ENCODE data around the gene ANKRD2.

ANKRD2 gene

DNA sequence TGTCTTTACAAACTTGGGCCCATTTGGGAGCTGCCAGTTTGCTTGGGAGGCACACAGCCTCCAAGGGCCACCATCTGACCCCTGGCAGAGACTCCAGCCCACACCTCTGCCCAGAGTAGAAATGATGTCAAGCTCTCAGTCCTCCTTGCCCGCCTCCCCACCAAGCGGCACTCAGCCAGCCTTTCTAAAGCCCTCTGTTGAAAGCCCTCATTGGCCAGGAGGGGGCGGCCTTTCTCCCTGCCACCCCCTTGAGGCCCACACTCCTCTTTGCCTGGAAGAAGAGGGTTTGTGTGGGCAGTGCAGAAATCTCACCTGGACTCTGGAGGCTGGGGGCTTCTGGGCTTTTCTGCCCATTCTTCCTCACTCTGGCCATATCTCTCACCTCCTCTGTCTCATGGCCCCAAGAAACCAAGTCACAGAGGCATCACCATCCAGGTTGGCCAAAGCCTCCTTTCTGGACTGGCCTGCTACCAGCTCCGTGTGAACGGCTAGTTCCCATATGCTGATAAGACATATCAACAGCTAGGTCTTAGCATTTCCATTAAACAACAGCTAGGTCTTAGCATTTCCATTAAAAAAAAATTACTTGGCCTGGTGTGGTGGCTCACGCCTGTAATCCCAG lies 37.7 kb upstream of the ANKRD2 start:
- Histone ChIP-seq H3K4me3 (ENCODE audit: insufficient read depth, low read depth, low read length) (no peak overlapping the region), H3K27me3 (ENCODE audit: control insufficient read depth, insufficient read depth, low read length, poor library complexity, severe bottlenecking) (no peaks in the 10 kb centered on the region), H3K9me3 (ENCODE audit: control insufficient read depth, low read length) (no peaks in the 10 kb centered on the region), H3K27ac (ENCODE audit: insufficient read depth, low read depth, low read length, poor library complexity, severe bottlenecking) (no peak overlapping the region), H3K4me1 (ENCODE audit: control insufficient read depth, insufficient read depth, low read length) (peaks cover 4% of the 10 kb centered on the region), H3K36me3 (ENCODE audit: control insufficient read depth, insufficient read depth, low read length) (no peaks in the 10 kb centered on the region)
- 68 to 69% methylated on average over 6 of the region's 6 CpGs for WGBS, 2 experiments

DNA sequence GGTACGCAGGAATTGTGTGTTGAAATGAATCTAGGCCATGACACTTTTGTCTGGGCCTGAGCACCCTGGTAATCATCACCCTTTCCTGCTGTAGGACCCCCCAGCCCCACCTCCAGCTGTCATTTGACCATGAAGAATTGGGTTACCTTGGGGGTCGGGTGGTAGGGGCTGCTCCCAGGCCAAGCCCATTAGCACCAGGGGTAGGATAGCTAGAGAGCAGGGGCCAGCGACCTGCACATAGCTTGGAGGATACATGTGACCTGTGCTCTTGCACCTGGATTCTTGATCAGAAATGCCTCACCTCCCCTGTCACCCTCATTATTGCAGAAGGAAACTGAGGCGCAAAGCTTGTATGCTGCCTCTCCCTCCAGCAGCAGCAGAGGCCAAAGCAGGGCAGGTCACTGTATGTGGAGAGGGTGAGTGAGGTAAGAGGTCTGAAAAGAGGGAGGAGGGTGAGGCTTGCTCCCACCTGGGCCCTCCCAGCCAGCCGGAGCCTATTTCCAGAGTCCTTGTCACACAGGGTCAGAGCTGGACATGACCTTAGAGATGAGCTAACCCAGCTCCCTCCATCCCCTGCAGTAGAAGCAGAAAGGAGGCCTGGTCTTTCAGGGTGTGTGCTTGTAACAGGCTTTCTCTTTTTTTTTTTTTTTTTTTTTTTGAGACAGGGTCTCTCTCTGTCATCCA lies 35.3 kb upstream of the ANKRD2 start:
- H3K36me3 ChIP-seq (ENCODE audit: control insufficient read depth, insufficient read depth, low read length), result no peaks in the 10 kb centered on the region
- H3K4me1 ChIP-seq (ENCODE audit: control insufficient read depth, insufficient read depth, low read length), result peaks cover 18% of the 10 kb centered on the region
- WGBS, 2 experiments, result 94 to 95% methylated on average over 5 of the region's 5 CpGs
- H3K4me3 ChIP-seq (ENCODE audit: insufficient read depth, low read depth, low read length), result no peak overlapping the region
- no peaks in the 10 kb centered on the region for H3K27me3 ChIP-seq (ENCODE audit: control insufficient read depth, insufficient read depth, low read length, poor library complexity, severe bottlenecking)
- H3K9me3 ChIP-seq (ENCODE audit: control insufficient read depth, low read length), result no peaks in the 10 kb centered on the region
- no peak overlapping the region for H3K27ac ChIP-seq (ENCODE audit: insufficient read depth, low read depth, low read length, poor library complexity, severe bottlenecking)

GRCh38 chr10:97538411-97538810 lies 34.2 kb upstream of the ANKRD2 start:
- Histone ChIP-seq H3K36me3 (ENCODE audit: control insufficient read depth, insufficient read depth, low read length) (no peaks in the 10 kb centered on the region), H3K27ac (ENCODE audit: insufficient read depth, low read depth, low read length, poor library complexity, severe bottlenecking) (no peak overlapping the region), H3K9me3 (ENCODE audit: control insufficient read depth, low read length) (no peaks in the 10 kb centered on the region), H3K27me3 (ENCODE audit: control insufficient read depth, insufficient read depth, low read length, poor library complexity, severe bottlenecking) (no peaks in the 10 kb centered on the region), H3K4me3 (ENCODE audit: insufficient read depth, low read depth, low read length) (no peak overlapping the region), H3K4me1 (ENCODE audit: control insufficient read depth, insufficient read depth, low read length) (peaks cover 24% of the 10 kb centered on the region)
- 91 to 95% methylated on average over 4 of the region's 4 CpGs for WGBS, 2 experiments

DNA sequence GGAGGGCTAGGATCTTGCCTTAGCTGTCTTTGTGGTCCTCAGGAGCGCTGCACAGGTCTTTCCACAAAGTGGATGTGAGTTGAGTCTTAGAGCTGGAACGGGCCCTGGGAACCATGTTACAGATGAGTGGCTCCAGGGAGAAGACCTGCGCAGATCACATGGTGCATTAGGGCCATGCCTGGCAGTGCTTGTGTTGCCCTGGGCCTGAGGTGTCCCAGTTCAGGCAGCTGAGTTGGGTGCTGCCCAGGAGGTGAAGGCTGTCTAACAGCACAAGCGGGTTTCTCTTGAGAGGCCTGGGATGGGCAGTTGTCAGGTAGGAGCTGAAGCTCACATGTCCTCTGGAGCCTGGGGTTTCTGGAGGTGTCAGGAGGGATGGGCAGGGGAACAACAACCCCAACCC lies 33.7 kb upstream of the ANKRD2 start:
- 94 to 95% methylated on average over 4 of the region's 4 CpGs for WGBS, 2 experiments
- Histone ChIP-seq H3K4me1 (ENCODE audit: control insufficient read depth, insufficient read depth, low read length) (peaks cover 24% of the 10 kb centered on the region), H3K9me3 (ENCODE audit: control insufficient read depth, low read length) (no peaks in the 10 kb centered on the region), H3K27me3 (ENCODE audit: control insufficient read depth, insufficient read depth, low read length, poor library complexity, severe bottlenecking) (no peaks in the 10 kb centered on the region), H3K36me3 (ENCODE audit: control insufficient read depth, insufficient read depth, low read length) (no peaks in the 10 kb centered on the region), H3K4me3 (ENCODE audit: insufficient read depth, low read depth, low read length) (no peak overlapping the region), H3K27ac (ENCODE audit: insufficient read depth, low read depth, low read length, poor library complexity, severe bottlenecking) (no peak overlapping the region)

DNA sequence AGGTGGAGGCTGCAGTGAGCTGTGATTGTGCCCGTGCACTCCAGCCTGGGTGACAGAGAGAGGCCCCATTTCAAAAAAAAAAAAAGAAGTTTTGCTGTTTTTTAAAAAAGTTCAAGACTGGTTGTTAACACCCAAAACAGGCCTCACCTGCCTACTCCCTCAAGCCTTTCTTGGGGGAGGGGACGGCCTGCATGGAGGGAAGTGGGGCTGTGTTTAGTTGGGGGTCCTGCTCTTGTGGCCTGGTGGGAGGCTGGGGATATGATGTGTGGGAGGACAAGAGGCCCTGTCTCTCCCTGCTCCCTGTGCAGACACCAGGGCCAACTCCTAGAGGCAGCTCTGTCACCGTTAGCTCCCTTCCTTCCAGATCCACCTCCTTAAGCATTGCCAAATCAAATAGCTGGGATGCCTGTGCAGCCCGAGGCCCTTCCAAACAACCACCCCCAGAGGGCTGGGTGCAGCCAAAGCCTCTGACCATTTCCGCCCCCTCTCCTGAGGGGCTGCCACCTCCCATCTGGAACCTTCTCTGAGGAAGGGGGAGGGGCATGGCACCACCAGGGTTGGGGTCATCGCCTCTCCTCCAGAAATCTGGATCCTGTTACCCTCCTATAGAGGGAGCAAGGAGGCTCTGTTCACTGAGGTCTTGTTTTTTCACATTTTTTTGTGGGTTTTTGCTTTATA lies 32.9 kb upstream of the ANKRD2 start:
- Histone ChIP-seq H3K4me1 (ENCODE audit: control insufficient read depth, insufficient read depth, low read length) (peaks cover 24% of the 10 kb centered on the region), H3K36me3 (ENCODE audit: control insufficient read depth, insufficient read depth, low read length) (no peaks in the 10 kb centered on the region), H3K4me3 (ENCODE audit: insufficient read depth, low read depth, low read length) (no peak overlapping the region), H3K27me3 (ENCODE audit: control insufficient read depth, insufficient read depth, low read length, poor library complexity, severe bottlenecking) (no peaks in the 10 kb centered on the region), H3K9me3 (ENCODE audit: control insufficient read depth, low read length) (no peaks in the 10 kb centered on the region), H3K27ac (ENCODE audit: insufficient read depth, low read depth, low read length, poor library complexity, severe bottlenecking) (peak overlapping the region; percentile 26)
- WGBS, 2 experiments, result 65 to 66% methylated on average over 5 to 6 of the region's 6 CpGs

- Histone ChIP-seq H3K9me3 (ENCODE audit: control insufficient read depth, low read length) (no peaks in the 10 kb centered on the region), H3K36me3 (ENCODE audit: control insufficient read depth, insufficient read depth, low read length) (no peaks in the 10 kb centered on the region), H3K27ac (ENCODE audit: insufficient read depth, low read depth, low read length, poor library complexity, severe bottlenecking) (no peak overlapping the region), H3K4me3 (ENCODE audit: insufficient read depth, low read depth, low read length) (no peak overlapping the region), H3K27me3 (ENCODE audit: control insufficient read depth, insufficient read depth, low read length, poor library complexity, severe bottlenecking) (no peaks in the 10 kb centered on the region), H3K4me1 (ENCODE audit: control insufficient read depth, insufficient read depth, low read length) (peaks cover 24% of the 10 kb centered on the region)
- WGBS, 2 experiments, result 92% methylated on average over 14 of the region's 14 CpGs
Observed at GRCh38 chr10:97540669-97541500, 31.7 kb upstream of the ANKRD2 start.

GRCh38 chr10:97542169-97543024 lies 30.2 kb upstream of the ANKRD2 start:
- H3K9me3 ChIP-seq (ENCODE audit: control insufficient read depth, low read length), result no peaks in the 10 kb centered on the region
- WGBS, 2 experiments, result 87% methylated on average over 9 of the region's 9 CpGs
- no peak overlapping the region for H3K4me3 ChIP-seq (ENCODE audit: insufficient read depth, low read depth, low read length)
- H3K27ac ChIP-seq (ENCODE audit: insufficient read depth, low read depth, low read length, poor library complexity, severe bottlenecking), result peak overlapping the region; percentile 40
- peaks cover 24% of the 10 kb centered on the region for H3K4me1 ChIP-seq (ENCODE audit: control insufficient read depth, insufficient read depth, low read length)
- H3K27me3 ChIP-seq (ENCODE audit: control insufficient read depth, insufficient read depth, low read length, poor library complexity, severe bottlenecking), result no peaks in the 10 kb centered on the region
- H3K36me3 ChIP-seq (ENCODE audit: control insufficient read depth, insufficient read depth, low read length), result no peaks in the 10 kb centered on the region

DNA sequence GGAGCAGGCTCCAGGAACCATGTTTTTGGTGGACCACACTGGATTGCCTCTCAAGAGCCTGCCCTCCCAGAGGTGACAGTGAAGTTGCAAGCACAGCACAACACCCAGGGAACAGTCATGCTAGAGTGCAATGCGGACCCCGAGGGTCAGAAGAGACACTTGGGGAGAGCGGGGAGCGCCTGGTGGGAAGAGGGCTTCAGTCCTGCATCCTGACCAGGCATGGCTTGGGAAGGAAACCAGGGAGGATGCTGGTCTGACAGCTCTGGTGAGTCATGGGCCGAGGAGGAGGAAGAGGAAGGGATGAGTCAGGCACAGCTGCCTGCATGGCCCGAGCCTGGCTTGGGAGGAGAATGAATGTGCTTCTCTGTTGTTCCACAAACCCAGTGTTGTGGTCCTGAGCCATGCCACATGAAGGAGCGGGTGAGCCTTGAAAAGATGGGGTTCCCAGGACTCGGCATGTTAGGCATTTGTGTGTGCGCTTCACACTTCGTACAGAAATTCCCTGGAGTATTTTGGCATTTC lies 29.5 kb upstream of the ANKRD2 start:
- H3K4me3 ChIP-seq (ENCODE audit: insufficient read depth, low read depth, low read length), result no peak overlapping the region
- 86 to 91% methylated on average over 10 of the region's 10 CpGs for WGBS, 2 experiments

GRCh38 chr10:97546456-97547270 lies 25.9 kb upstream of the ANKRD2 start:
- no peaks in the 10 kb centered on the region for H3K36me3 ChIP-seq (ENCODE audit: control insufficient read depth, insufficient read depth, low read length)
- H3K27ac ChIP-seq (ENCODE audit: insufficient read depth, low read depth, low read length, poor library complexity, severe bottlenecking), result no peak overlapping the region
- H3K4me1 ChIP-seq (ENCODE audit: control insufficient read depth, insufficient read depth, low read length), result peaks cover 38% of the 10 kb centered on the region
- no peaks in the 10 kb centered on the region for H3K27me3 ChIP-seq (ENCODE audit: control insufficient read depth, insufficient read depth, low read length, poor library complexity, severe bottlenecking)
- H3K4me3 ChIP-seq (ENCODE audit: insufficient read depth, low read depth, low read length), result no peak overlapping the region
- WGBS, 2 experiments, result 89 to 92% methylated on average over 18 of the region's 18 CpGs
- H3K9me3 ChIP-seq (ENCODE audit: control insufficient read depth, low read length), result no peaks in the 10 kb centered on the region

More for the DNA sequence above, 29.5 kb upstream of the ANKRD2 start:
- H3K4me1 ChIP-seq (ENCODE audit: control insufficient read depth, insufficient read depth, low read length), result peaks cover 24% of the 10 kb centered on the region
- H3K9me3 ChIP-seq (ENCODE audit: control insufficient read depth, low read length), result no peaks in the 10 kb centered on the region
- H3K36me3 ChIP-seq (ENCODE audit: control insufficient read depth, insufficient read depth, low read length), result no peaks in the 10 kb centered on the region
- no peaks in the 10 kb centered on the region for H3K27me3 ChIP-seq (ENCODE audit: control insufficient read depth, insufficient read depth, low read length, poor library complexity, severe bottlenecking)
- H3K27ac ChIP-seq (ENCODE audit: insufficient read depth, low read depth, low read length, poor library complexity, severe bottlenecking), result no peak overlapping the region
